C4-2B (cell line): ENCODE measurements around the gene FGGY.

Experiments used
- CTCF ChIP-seq: fragments of 450-650 bp; conservative IDR thresholded peaks from 2 replicates; pipeline ENCODE4 v1.5.1; 2017; ENCODE audit warnings: mild to moderate bottlenecking
- ZFX ChIP-seq: fragments of 450-650 bp; IDR thresholded peaks from 2 replicates; pipeline ENCODE4 v1.6.1; 2017

- TF ChIP-seq CTCF (no peak), ZFX (no peak)
Measured at GRCh38 chr1:59475737-59476136, 178.8 kb downstream of the FGGY start.
